Measurements from ENCODE around the gene GFI1B. TPM values are rescaled to one million over a fixed set of nuclear protein-coding genes. Genes with fewer than 3 reads are reported as not detected.

Gene GFI1B
- total and polyA plus RNA-seq, 10 of the 15 experiments (the other 5 are each of a cell fraction or from before 2014, with no cell fraction given): 0.04 to 0.11 (median 0.05) TPM; not detected in 7

GRCh38 chr9:133005957-133006356, 27.5 kb downstream of the GFI1B start:
- FAIRE-seq (no peak), ATAC-seq (no peak), DNase-seq (ENCODE audit: low read depth, low spot score) (no peak)
- in situ Hi-C loops (cut with MboI): no loop called here
- no peak overlapping the region for H2AFZ ChIP-seq (ENCODE audit: control insufficient read depth, low read depth, low read length)
- H3K4me2 ChIP-seq (ENCODE audit: control insufficient read depth, insufficient read depth): no peak overlapping the region
- CTCF ChIA-PET: interaction anchor here (2.6 to 2.8 kb wide), 2 partner anchors 16 to 28 kb away, joined by 7 to 15 read pairs; partner anchors contain the start of gene GFI1B
- RAD21 ChIA-PET (ENCODE audit: unreplicated experiment): interaction anchor here (0.8 kb wide), 1 partner anchor 28 kb away, joined by 3 read pairs; no protein-coding TSS in a partner anchor
- POLR2A ChIA-PET: no interaction called here
- SMC1A ChIA-PET (ENCODE audit: uncharacterized antibody, unreplicated experiment): interaction anchor here (1.3 kb wide), 1 partner anchor 16 kb away, joined by 3 read pairs; no protein-coding TSS in a partner anchor
- no peak overlapping the region for H3K9ac ChIP-seq (ENCODE audit: control insufficient read depth, insufficient read depth, low read length)
- no peaks in the 10 kb centered on the region for H4K20me1 ChIP-seq (ENCODE audit: control insufficient read depth, insufficient read depth)
- peaks cover 0 to 2% of the 10 kb centered on the region in 2 experiments; a peak in 2 of 4 replicates for H3K27me3 ChIP-seq (replicated peaks in 1 of 2; ENCODE audit: control insufficient read depth in 2 of 2, insufficient read depth in 2 of 2, low read length in 1 of 2)
- no TSS peak for BruUV-seq (replicated peaks)
- no peaks in the 10 kb centered on the region; the same call in 2 of the 3 replicates for H3K9me3 ChIP-seq (replicated peaks; ENCODE audit: control insufficient read depth, insufficient read depth, low read length)
- no peak overlapping the region for H3K4me3 ChIP-seq
- TF ChIP-seq IKZF1 (conservative IDR thresholded peaks at IDR 0.05) (no peak), JUNB (IDR thresholded peaks at IDR 0.05) (no peak), ZBTB33 (IDR thresholded peaks at IDR 0.05) (no peak), SP1 (IDR thresholded peaks at IDR 0.05; ENCODE audit: low read depth, low read length) (no peak), PML (IDR thresholded peaks at IDR 0.05; ENCODE audit: low read length) (no peak)
- intact Hi-C loops (cut with micrococcal nuclease; ENCODE audit: unreplicated experiment): no loop called here
- no peaks in the 10 kb centered on the region for H3K4me1 ChIP-seq (ENCODE audit: control insufficient read depth, insufficient read depth, low read length)
- H3K79me2 ChIP-seq (ENCODE audit: control insufficient read depth, insufficient read depth, low read length): no peaks in the 10 kb centered on the region
- H3K27ac ChIP-seq (ENCODE audit: control insufficient read depth, insufficient read depth): no peak overlapping the region
- 29% methylated on average over 3 of the region's 3 CpGs for WGBS (ENCODE audit: insufficient coverage, insufficient replicate concordance, low lambda C conversion rate, missing lambda C conversion rate)
- H3K36me3 ChIP-seq (ENCODE audit: control insufficient read depth in 2 of 2, insufficient read depth in 2 of 2, low read length in 1 of 2): no peaks in the 10 kb centered on the region

- Histone ChIP-seq H3K27ac (ENCODE audit: control insufficient read depth, insufficient read depth) (no peak overlapping the region), H3K36me3 (ENCODE audit: control insufficient read depth in 2 of 2, insufficient read depth in 2 of 2, low read length in 1 of 2) (no peaks in the 10 kb centered on the region), H3K4me1 (ENCODE audit: control insufficient read depth, insufficient read depth, low read length) (no peaks in the 10 kb centered on the region), H3K9ac (ENCODE audit: control insufficient read depth, insufficient read depth, low read length) (no peak overlapping the region), H4K20me1 (ENCODE audit: control insufficient read depth, insufficient read depth) (no peaks in the 10 kb centered on the region), H3K4me3 (no peak overlapping the region), H2AFZ (ENCODE audit: control insufficient read depth, low read depth, low read length) (no peak overlapping the region), H3K4me2 (ENCODE audit: control insufficient read depth, insufficient read depth) (no peak overlapping the region), H3K9me3 (replicated peaks; ENCODE audit: control insufficient read depth, insufficient read depth, low read length) (no peaks in the 10 kb centered on the region; the same call in 2 of the 3 replicates), H3K27me3 (replicated peaks in 1 of 2; ENCODE audit: control insufficient read depth in 2 of 2, insufficient read depth in 2 of 2, low read length in 1 of 2) (peaks cover 0 to 2% of the 10 kb centered on the region in 2 experiments; a peak in 2 of 4 replicates), H3K79me2 (ENCODE audit: control insufficient read depth, insufficient read depth, low read length) (no peaks in the 10 kb centered on the region)
- POLR2A ChIA-PET: no interaction called here
- RAD21 ChIA-PET (ENCODE audit: unreplicated experiment): no interaction called here
- in situ Hi-C loops (cut with MboI): no loop called here
- no TSS peak for BruUV-seq (replicated peaks)
- WGBS (ENCODE audit: insufficient coverage, insufficient replicate concordance, low lambda C conversion rate, missing lambda C conversion rate): 46% methylated on average over 5 of the region's 5 CpGs
- no peak for FAIRE-seq
- SMC1A ChIA-PET (ENCODE audit: uncharacterized antibody, unreplicated experiment): no interaction called here
- no peak for ATAC-seq
- CTCF ChIA-PET: interaction anchor here (0.8 kb wide), 1 partner anchor 15 kb away, joined by 5 read pairs; no protein-coding TSS in a partner anchor
- DNase-seq (ENCODE audit: low read depth, low spot score): no peak
- intact Hi-C loops (cut with micrococcal nuclease; ENCODE audit: unreplicated experiment): no loop called here
- no peak for TF ChIP-seq SMAD5 (IDR thresholded peaks at IDR 0.05; ENCODE audit: low read depth)
- no peak for TF ChIP-seq SIX5 (IDR thresholded peaks at IDR 0.05; ENCODE audit: low read depth, low read length, severe bottlenecking)
- TF ChIP-seq CHD2 (IDR thresholded peaks at IDR 0.05; ENCODE audit: borderline replicate concordance, low read depth, low read length): no peak
- no peak for TF ChIP-seq YBX1 (IDR thresholded peaks at IDR 0.05)
- TF ChIP-seq LARP7 (IDR thresholded peaks at IDR 0.05): no peak
- no peak for TF ChIP-seq RB1 (IDR thresholded peaks at IDR 0.05; ENCODE audit: borderline replicate concordance)
- no peak for TF ChIP-seq HDGF (IDR thresholded peaks at IDR 0.05)
- TF ChIP-seq MEF2A (IDR thresholded peaks at IDR 0.05; ENCODE audit: insufficient read depth, low read depth, low read length): no peak
- TF ChIP-seq POLR2AphosphoS2 (IDR thresholded peaks at IDR 0.05; ENCODE audit: low read depth, low read length): no peak
- no peak for TF ChIP-seq MXI1 (IDR thresholded peaks at IDR 0.05; ENCODE audit: low read depth, low read length)
- no peak for TF ChIP-seq TCF3 (IDR thresholded peaks at IDR 0.05; ENCODE audit: borderline replicate concordance, insufficient read depth, low read depth, low read length)
These were observed 28.3 kb downstream of the GFI1B start for GRCh38 chr9:133006731-133007352.

Data from GM12878 (cell line).